HG03342 (cell line): ENCODE results near the gene MMP15.

ENCODE experiments used
- ATAC-seq: cut with Tn5 transposase; IDR thresholded peaks from one replicate; pipeline ENCODE4 v1.9.1; 2021; ENCODE audit warnings: mild to moderate bottlenecking, moderate library complexity; ENCODE audit not compliant: unreplicated experiment

Gene MMP15

DNA sequence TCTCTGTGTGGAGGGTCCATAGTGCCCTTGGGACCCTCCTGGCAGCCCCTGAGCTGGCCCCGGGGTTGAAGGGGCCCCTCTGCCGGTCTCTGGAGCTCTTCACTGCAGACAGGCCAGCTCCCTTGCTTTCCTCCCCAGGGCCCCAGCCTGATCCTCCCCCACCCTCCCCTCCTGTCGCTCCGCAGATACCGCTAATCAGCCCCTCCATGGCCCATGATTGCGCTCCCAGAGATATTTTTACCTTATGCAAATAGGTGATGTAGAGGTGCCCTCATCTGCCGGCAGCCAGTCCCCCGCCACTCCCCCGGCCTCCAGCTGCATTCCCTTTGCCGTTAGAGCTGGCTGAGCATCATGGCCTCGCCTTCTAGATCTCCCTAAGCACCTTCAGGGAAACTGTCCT is 9.2 kb downstream of the MMP15 start:
- no peak for ATAC-seq

DNA sequence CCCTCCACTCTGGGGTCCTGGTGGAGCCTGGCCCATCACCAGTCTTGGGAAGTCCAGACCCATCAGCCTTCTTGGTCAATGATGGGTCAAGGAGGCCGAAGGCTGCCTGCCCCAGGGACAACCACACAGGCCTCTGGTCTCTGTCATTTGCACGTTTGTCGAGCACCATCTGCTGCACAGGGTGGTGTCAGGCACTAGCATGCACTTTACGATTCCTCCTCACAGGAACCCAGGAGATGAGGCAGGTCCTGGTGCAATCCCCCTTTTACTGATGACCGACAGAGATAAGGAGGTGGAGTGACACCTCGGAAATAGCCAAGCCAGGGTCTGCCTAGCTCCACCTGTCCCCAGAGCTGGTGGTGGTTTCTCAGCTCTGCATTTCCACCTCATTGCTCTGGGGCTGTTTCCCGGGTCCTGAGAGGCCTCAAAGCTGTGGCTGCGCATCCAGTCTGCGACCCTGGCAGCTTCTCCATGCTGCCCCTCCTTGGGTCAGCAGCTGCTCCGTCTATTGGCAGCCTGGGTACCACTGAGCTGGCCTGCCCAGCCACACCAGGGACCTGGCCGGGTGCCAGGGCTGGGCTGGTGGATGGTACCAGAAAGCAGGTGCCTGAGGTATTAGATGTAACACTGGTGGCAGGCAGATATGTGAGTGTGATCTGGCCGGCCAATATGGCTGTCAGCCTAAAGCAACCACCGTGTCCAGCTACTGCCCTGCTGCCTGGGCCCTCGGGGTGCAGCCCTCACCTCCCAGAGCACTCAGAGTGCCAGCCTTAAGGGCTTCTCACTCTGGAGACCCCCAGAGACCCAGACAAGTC is 10.0 kb downstream of the MMP15 start:
- ATAC-seq = no peak

DNA sequence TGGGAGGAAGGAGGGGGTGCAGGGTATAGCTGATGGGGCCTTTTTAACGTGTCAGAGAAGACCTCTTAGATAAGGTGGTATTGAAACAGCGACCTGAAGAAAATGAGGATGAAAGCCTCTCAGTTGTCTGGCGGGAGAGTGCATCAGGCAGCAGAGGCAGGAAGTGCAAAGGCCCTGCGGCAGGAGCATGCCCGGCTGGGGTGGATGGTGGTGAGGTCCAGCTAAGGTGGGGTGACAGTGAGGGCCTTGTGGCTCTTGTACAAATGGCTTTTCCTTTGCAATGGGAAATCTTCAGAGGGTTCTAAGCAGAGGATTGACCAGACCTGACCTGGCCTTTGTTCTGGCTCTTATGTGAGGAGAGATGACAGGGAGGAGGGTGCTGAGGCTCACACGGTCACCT is 11.4 kb downstream of the MMP15 start:
- ATAC-seq = no peak

DNA sequence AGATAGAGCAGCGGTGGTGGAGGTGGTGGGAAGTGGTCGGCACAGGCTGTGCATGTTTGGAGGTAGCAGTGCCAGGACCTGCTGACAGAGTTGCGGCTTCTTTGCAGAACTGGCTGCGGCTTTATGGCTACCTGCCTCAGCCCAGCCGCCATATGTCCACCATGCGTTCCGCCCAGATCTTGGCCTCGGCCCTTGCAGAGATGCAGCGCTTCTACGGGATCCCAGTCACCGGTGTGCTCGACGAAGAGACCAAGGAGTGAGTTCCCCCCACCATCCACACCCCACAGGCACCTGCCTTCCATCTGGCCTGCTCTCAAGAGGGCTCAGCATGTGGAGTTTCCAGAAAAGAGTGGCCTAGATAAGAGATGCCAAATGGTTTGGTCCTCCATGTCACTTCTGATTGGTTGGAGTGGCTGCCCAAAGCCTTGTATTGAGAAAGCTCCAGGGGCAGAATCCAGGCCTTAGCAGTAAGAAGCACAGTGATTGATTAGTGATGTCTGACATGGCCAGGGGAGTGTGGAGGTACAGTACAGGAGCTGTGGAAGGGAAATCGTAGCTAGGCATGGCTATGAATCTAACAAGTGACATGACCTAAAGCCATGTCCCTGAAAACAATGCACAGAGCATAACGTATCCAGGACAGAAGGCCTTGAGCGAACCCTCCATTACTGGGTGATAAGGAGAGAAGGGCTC is 12.0 kb downstream of the MMP15 start:
- ATAC-seq = no peak

DNA sequence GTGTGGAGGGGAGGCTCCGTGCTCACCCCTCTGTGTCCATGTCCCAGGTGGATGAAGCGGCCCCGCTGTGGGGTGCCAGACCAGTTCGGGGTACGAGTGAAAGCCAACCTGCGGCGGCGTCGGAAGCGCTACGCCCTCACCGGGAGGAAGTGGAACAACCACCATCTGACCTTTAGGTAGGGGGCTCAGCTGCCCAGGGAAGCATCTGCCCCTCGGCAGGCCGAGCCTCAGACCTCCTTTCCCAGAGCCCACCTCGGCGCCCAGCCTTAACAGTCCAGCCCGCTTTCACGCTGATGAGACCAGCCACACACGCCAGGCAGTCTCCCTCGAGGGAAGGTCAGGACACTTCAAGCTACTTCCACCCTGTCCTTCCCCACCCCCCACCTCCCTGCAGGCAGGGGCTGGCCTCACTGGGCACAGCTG is 12.7 kb downstream of the MMP15 start:
- no peak for ATAC-seq

DNA sequence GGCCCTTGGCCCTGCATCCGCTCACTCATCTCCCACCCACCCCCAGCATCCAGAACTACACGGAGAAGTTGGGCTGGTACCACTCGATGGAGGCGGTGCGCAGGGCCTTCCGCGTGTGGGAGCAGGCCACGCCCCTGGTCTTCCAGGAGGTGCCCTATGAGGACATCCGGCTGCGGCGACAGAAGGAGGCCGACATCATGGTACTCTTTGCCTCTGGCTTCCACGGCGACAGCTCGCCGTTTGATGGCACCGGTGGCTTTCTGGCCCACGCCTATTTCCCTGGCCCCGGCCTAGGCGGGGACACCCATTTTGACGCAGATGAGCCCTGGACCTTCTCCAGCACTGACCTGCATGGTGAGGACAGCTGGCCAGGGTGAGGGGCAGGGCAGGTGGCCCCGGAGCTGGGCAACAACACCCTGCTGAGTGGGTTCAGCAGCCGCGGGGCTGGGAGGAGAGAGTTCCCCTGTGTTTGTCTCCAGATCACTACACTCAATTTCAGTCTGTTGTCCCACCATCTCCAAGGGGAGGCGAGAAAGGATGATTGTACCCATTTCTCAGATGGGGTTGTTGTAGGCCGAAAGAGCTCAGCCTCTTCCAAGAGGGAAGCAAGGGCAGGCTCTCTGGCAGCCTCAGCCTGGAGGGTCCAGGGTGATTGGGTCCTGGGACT is 14.4 kb downstream of the MMP15 start:
- ATAC-seq = no peak

DNA sequence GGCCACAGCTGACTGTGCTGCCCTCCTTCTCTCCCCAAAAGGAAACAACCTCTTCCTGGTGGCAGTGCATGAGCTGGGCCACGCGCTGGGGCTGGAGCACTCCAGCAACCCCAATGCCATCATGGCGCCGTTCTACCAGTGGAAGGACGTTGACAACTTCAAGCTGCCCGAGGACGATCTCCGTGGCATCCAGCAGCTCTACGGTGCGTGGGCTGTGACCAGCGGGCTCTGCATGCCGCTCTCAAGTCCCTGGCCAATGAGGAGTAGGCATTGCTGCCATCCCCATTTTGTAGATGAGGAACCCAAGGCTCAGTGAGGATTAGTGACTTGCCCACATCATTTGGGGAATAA is 14.9 kb downstream of the MMP15 start:
- no peak for ATAC-seq

DNA sequence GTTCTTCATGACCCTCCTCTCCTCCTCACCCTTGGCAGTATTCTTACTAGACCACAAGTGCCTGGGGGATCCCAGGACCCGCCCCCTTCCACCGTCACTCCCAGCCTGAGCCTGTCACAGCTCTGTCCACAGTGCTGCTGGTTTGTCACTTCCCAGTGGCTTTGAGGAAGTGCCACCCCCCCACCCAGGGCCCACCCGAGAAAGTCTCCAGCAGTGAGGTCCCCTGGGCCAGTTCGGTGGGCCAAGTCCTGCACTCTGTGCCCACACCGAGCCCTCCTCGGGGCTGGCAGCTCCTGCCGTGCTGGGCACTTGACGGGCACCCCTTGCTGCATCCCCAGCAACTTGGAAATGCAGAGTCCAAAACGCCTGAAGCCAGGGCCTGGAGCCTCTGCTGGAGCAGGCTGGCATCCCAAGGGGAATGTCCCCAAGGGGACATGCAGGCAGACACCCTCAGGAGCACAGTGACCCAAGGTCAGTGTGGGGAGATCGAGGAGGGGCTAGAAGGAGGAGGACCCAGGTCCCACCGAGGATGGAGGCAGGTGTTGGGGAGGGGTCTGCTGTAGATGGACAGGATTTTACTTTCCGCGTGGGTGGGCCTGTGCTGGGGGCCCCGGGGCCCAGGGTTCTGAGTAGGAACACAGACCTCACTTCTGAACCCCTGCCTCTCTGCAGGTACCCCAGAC is 15.5 kb downstream of the MMP15 start:
- no peak for ATAC-seq

DNA sequence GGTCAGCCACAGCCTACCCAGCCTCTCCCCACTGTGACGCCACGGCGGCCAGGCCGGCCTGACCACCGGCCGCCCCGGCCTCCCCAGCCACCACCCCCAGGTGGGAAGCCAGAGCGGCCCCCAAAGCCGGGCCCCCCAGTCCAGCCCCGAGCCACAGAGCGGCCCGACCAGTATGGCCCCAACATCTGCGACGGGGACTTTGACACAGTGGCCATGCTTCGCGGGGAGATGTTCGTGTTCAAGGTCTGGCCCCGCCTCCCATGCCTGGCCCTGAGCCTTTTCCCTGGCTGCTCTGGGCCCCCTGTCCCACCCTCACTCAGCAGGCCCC is 16.0 kb downstream of the MMP15 start:
- ATAC-seq = no peak

DNA sequence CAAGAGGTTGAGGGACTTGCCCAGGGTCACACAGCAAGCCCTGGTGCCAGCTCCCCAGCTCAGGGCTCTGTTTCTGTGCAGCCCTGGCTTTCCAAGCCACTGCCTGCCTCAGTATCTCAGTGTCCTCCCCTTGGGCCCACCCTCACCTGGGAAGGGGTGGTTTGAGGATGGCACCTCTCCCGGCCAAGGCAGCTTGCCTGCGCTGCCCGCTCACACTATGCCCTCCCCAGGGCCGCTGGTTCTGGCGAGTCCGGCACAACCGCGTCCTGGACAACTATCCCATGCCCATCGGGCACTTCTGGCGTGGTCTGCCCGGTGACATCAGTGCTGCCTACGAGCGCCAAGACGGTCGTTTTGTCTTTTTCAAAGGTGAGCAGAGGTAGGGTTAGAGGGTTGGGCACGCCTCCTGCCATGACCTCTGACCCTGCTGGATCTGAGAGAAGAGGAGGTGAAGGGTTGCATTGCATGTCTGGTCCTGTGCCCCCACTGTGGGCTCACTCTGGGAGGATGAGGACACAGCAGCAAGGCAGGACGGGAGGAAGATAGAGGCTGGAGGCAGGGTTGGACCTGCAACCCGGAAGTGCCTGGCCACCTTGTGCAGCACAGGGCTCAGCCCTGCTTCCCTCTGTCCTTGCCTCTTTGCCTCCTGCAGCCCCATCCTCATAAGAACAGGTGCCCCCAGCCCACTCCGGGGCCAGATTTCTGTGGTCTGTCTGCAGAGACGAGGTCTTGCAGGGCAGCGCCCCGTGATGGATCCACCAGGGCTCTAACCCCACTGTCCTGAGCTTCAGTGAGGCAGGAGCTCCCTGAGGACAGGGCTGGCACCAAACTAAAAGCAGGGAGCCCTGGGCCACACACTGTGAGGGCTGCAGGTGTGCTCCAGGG is 16.7 kb downstream of the MMP15 start:
- ATAC-seq = no peak

DNA sequence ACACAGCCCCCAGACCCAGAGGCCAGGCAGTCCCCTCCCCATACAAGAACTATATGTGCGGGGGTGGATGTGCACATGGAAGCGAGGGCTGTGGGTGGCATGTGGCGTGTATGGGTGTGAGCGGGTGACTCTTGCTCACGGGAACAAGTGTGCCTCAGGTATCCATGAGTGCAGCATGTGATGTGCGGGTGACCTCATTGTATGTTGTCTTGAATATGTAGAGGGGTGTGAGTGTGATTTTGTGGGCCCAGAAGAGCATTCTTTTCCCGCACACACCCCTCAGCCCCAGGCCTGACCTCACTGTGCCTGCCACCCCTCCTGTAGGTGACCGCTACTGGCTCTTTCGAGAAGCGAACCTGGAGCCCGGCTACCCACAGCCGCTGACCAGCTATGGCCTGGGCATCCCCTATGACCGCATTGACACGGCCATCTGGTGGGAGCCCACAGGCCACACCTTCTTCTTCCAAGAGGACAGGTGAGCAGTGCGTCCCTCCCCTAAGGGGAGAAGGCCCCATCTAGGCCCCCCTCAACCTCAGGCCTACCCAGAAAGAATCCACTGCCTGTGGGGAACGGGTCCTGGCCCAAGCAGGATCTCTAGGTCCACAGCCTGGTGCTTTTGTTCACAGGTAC is 17.4 kb downstream of the MMP15 start:
- ATAC-seq = no peak

DNA sequence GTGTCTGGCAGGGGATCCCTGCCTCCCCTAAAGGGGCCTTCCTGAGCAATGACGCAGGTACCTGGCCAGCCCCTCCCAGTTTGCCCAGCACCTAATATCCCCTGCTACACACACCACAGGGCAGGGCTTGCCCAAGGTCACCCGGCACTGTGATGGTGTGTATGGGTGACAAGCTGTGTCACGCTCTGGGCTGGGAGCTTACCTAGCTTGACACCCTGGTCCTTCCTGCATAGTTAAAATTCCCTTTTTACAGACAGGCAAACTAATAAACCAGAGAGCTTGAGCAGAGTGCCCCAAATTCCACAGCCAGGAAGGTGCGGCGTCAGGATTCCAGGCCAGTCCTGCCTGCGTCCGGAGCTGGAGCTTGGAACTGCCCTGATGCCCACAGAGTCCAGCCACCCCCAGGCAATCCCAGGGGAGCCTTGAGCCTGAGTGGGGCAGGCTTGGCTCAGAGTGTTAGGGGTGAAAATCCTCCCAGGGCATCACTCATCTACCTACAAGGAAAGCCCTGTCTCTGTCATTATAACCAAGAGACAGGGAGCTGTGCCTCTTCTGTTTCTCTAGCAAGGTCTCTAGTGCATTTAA is 18.1 kb downstream of the MMP15 start:
- ATAC-seq = no peak

DNA sequence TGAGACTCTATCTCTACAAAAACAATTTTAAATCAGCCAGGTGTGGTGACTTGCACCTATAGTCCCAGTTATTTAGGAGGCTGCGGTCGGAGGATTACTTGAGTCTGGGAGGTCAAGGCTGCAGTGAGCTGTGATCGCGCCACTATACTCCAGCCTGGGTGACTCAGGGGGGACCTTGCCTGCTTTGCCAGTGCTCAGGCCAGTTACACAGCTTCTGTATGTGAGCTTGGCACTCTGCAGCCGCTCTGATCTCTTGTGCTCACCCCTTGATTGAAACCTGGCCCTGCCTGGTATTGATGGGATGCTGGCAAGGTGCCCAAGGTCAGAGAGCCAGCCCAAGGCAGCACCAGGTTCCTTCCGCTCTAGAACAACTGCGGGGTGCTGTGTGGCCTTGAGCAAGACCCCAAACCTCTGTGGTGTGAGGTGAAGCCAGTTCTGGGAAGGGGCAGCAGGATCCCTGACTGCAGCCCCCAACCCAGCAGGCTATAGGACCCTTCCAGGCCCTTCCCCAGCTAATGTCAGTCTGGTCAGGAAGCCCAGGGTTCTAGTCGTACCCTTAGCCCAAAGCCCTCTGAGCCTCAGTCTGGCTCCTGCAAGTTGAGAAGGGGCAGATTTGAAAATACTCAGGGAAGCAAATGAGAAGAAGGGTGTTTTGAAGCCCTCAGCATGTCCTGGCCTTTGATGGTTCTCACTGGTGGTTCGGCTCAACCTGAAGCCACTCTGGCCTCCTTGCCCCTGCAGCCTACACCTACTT is 18.9 kb downstream of the MMP15 start:
- no peak for ATAC-seq

DNA sequence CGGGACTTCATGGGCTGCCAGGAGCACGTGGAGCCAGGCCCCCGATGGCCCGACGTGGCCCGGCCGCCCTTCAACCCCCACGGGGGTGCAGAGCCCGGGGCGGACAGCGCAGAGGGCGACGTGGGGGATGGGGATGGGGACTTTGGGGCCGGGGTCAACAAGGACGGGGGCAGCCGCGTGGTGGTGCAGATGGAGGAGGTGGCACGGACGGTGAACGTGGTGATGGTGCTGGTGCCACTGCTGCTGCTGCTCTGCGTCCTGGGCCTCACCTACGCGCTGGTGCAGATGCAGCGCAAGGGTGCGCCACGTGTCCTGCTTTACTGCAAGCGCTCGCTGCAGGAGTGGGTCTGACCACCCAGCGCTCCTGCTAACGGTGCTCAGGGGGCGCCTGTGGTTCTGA is 19.5 kb downstream of the MMP15 start:
- no peak for ATAC-seq

DNA sequence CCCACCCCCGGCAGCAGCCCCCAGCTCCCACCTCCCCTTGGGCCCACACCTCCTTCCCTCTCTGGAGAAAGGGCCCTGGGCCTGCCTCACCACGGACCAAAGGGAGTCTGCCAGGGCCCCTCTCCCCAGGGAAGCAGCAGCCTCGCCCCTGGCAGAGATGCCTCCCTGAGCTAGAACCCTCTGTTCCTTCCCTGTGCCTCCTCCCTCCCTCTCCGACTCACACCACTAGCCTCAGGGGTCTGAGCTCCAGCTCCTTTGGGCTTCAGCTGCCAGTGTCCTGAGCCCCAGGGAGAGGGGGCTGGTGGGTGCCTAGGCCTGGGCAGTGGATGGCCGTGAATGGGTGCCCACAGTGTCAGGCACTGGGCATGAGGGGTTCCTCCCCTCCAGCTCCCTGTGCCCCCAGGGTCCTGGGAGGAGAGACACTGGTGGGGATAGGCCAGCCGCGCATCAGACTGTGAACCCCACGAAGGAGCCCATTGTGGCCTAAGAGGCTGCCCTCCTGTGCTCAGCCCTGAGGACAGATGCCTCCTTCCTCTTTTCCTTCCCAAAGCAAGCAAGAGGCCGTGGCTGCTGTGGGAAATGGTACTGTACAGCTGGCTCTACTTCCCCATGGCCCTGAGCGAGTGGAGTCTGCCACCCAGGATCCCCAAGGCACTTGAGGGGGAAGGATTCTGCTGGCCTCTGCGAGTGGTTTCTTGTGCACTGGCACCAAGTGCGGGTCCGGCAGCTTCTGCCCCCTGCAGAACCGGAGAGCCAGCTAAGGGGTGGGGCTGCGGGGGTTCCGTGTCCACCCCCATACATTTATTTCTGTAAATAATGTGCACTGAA is 20.7 kb downstream of the MMP15 start:
- ATAC-seq = no peak

DNA sequence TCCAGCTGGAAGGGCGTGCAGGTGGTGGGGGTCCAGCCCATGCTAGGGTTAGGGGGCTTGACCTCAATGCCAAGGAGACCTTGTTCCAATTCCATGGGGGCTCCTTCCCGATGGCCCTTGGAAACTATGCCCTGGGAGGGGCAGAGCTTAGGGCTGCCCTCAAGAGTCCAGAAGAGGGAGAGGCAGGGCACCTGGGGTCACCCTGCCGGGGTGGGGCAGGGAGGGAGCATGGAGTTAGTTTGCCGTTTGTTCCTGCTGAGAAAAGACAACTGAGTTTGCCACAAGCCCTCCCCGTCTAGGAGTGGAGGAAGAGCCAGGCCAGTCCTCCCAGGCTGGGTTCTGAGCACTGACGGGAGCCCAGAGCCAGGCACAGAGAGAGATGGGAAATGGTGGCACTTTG is 21.4 kb downstream of the MMP15 start:
- no peak for ATAC-seq

DNA sequence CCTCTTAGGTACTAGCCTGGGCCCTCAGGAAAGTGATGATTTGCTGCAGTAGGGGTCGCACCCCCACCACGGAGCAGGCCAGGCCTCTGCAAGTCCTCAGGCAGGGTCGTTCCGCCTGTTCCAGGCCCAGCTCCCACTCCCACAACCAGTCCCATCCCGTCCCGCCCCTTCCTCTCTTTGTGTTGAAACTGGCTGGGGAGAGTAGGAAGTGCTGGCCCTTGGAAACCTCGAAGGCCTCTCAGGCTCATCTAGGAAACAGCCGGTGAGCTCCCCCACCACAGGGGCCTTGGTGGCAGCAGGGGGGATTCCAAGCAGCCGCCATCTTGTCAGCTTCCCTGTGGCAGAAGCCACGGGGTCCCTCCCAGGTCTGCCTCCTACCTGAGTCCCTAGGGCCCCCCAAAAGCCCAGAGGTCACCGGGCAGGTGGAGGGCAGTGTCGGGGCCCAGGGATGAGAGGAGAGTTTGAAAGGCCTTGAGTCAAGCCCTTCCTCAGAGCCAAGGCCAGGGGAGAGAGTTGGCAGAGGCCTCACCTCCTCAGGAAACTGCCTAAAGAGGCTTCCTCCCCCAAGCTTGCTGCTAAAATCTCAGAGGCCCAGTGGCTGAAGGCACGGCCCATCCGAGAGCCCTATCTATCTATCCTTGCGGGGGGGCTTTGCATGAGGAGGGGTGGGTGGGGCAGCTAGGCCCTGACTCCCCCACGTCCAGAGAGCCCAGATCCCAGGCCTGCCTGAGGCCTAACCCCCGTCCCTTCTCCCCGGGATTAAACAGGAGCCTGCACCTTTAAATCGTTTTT is 22.2 kb downstream of the MMP15 start:
- no peak for ATAC-seq
